K562 (cell line): ENCODE results near the gene MPDU1. TPM values are rescaled to one million over a fixed set of nuclear protein-coding genes. Genes with fewer than 3 reads are reported as not detected.

Experiments used
- ATAC-seq: fragments of 200-7000 bp; cut with Tn5 transposase; 3 replicates; pipeline ENCODE4 v1.9.1; 2020; ENCODE audit warnings: moderate library complexity
- BruUV-seq: library from RNA; stranded (reverse); fragments of 400-500 nt; replicated peaks from 2 replicates; lab custom pipeline; 2021; lab: Mats Ljungman, UMichigan
- CTCF ChIA-PET: fragments of 300-600 bp; formaldehyde crosslinking; extraction: SDS; loops from one replicate; lab custom pipeline; 2021; ENCODE audit warnings: low intra/inter-chr PET ratio; lab: Yijun Ruan, JAX
- POLR2A ChIA-PET: fragments of 300-600, 350-650 bp; sonication (Branson Sonifier 250); formaldehyde crosslinking; extraction: SDS; loops from one replicate; lab custom pipeline; 2021; ENCODE audit warnings: antibody characterized with exemption, inconsistent platforms; lab: Yijun Ruan, JAX
- DNase-seq, 4 experiments: peaks; one replicate each; pipeline versions ENCODE4 v3.0.0 to v3.0.0-alpha.2; 2011 to 2018; ENCODE audit warnings: low spot score in 3 of 4, mixed read lengths in 3 of 4; ENCODE audit errors: extremely low read depth in 1 of 4
- FAIRE-seq: peaks from 2 replicates; lab custom pipeline; 2011; peaks lifted over from hg19 to GRCh38; lab: Jason Lieb, UNC
- H2AFZ ChIP-seq: 2 replicates; pipeline ENCODE4 v1.6.0; 2011; ENCODE audit warnings: low read depth, low read length, control low read depth, inconsistent platforms
- H3K27ac ChIP-seq: fragments of 200-600 bp; 3 replicates; pipeline ENCODE4 v1.8.0; 2011; ENCODE audit warnings: low read depth, mild to moderate bottlenecking, control low read depth, inconsistent platforms, low read length, moderate library complexity, mixed read lengths; ENCODE audit errors: extremely low read depth
- H3K27me3 ChIP-seq, 2 experiments: fragments of 300-600 bp in 1 of 2; 2 replicates in 1 of 2; 3 replicates in 1 of 2; pipeline versions ENCODE4 v1.6.0 to v1.8.0; 2011; ENCODE audit warnings: inconsistent platforms in 2 of 2, low read length in 2 of 2, mild to moderate bottlenecking in 1 of 2, mixed read lengths in 1 of 2, moderate library complexity in 1 of 2; ENCODE audit not compliant: control insufficient read depth in 2 of 2, insufficient read depth in 2 of 2
- H3K36me3 ChIP-seq: fragments of 300-600 bp; 3 replicates; pipeline ENCODE4 v1.8.0; 2011; ENCODE audit warnings: mild to moderate bottlenecking, low read length, inconsistent platforms; ENCODE audit not compliant: control insufficient read depth, insufficient read depth
- H3K4me1 ChIP-seq, 2 experiments: fragments of 200-600 bp in 1 of 2; replicated peaks in 1 of 2; 2 replicates in 1 of 2; 3 replicates in 1 of 2; pipeline versions ENCODE4 v1.5.1 to v1.8.0; 2011; ENCODE audit warnings: inconsistent platforms in 2 of 2, low read length in 2 of 2, mild to moderate bottlenecking in 1 of 2, mixed read lengths in 1 of 2, moderate library complexity in 1 of 2; ENCODE audit not compliant: control insufficient read depth in 2 of 2, insufficient read depth in 2 of 2
- H3K4me2 ChIP-seq: 2 replicates; pipeline ENCODE4 v1.6.1; 2011; ENCODE audit warnings: low read length, control low read depth, inconsistent platforms, mixed read lengths; ENCODE audit not compliant: insufficient read depth
- H3K4me3 ChIP-seq: fragments of 200-600 bp; sonication (generic), shearing (Covaris generic); 2 replicates; pipeline ENCODE4 v1.5.1; 2016; ENCODE audit warnings: control low read depth, inconsistent platforms
- H3K79me2 ChIP-seq: fragments of 200-600 bp; 3 replicates; pipeline ENCODE4 v1.8.0; 2011; ENCODE audit warnings: low read length, inconsistent platforms; ENCODE audit not compliant: control insufficient read depth, insufficient read depth
- H3K9ac ChIP-seq, 2 experiments: 2 replicates each; pipeline versions ENCODE4 v1.6.0 to v1.6.1; 2011; ENCODE audit warnings: low read depth in 2 of 2, low read length in 2 of 2, control low read depth in 1 of 2, inconsistent platforms in 1 of 2, mild to moderate bottlenecking in 1 of 2, mixed read lengths in 1 of 2; ENCODE audit not compliant: insufficient read depth in 1 of 2
- H3K9me1 ChIP-seq: one replicate; pipeline ENCODE4 v1.6.0; 2011; ENCODE audit warnings: inconsistent platforms, mild to moderate bottlenecking, low read length, moderate library complexity; ENCODE audit not compliant: control insufficient read depth, insufficient read depth
- H3K9me3 ChIP-seq: replicated peaks from 2 replicates; pipeline ENCODE4 v1.5.1; 2011; ENCODE audit warnings: low read depth, low read length, inconsistent platforms; ENCODE audit not compliant: control insufficient read depth, insufficient read depth
- H4K20me1 ChIP-seq: replicated peaks from 2 replicates; pipeline ENCODE4 v1.6.1; 2011; ENCODE audit warnings: low read length, inconsistent platforms, mixed read lengths; ENCODE audit not compliant: control insufficient read depth, insufficient read depth
- CAMTA2 ChIP-seq: fragments of 250-450 bp; sonication (Bioruptor Pico); conservative IDR thresholded peaks from 2 replicates; pipeline ENCODE4 v1.5.1; 2022
- DPF2 ChIP-seq: fragments of 450-650 bp; IDR thresholded peaks from 2 replicates; pipeline ENCODE4 v1.6.1; 2016
- HOMEZ ChIP-seq: fragments of 250-450 bp; sonication (Bioruptor Pico); IDR thresholded peaks from 2 replicates; pipeline ENCODE4 v1.4.0; 2020; ENCODE audit warnings: mild to moderate bottlenecking, moderate library complexity
- JUNB ChIP-seq: fragments of 450-650 bp; formaldehyde crosslinking; conservative IDR thresholded peaks from 2 replicates; pipeline ENCODE4 v1.4.0; 2020; ENCODE audit warnings: mild to moderate bottlenecking
- KDM2B ChIP-seq: fragments of 250-450 bp; sonication (Bioruptor Pico); IDR thresholded peaks from 2 replicates; pipeline ENCODE4 v1.8.0; 2021; ENCODE audit warnings: mild to moderate bottlenecking, moderate library complexity
- KLF16 ChIP-seq: IDR thresholded peaks from 2 replicates; pipeline ENCODE4 v1.6.1; 2016; ENCODE audit warnings: antibody characterized with exemption
- NFXL1 ChIP-seq: fragments of 450-650 bp; formaldehyde crosslinking; IDR thresholded peaks from 2 replicates; pipeline ENCODE4 v1.4.0; 2021; ENCODE audit warnings: mild to moderate bottlenecking
- POLR2A ChIP-seq: fragments of 450-650 bp; conservative IDR thresholded peaks from 2 replicates; pipeline ENCODE4 v1.6.1; 2016
- RNF2 ChIP-seq: sonication (generic); IDR thresholded peaks from 2 replicates; pipeline ENCODE4 v1.6.1; 2016
- SPI1 ChIP-seq: IDR thresholded peaks from 2 replicates; pipeline ENCODE4 v1.6.1; 2011; ENCODE audit warnings: low read depth, low read length, control low read depth, borderline replicate concordance
- THRAP3 ChIP-seq: fragments of 450-650 bp; IDR thresholded peaks from 2 replicates; pipeline ENCODE4 v1.6.1; 2016; ENCODE audit warnings: mild to moderate bottlenecking, inconsistent platforms, borderline replicate concordance
- ZBED1 ChIP-seq: IDR thresholded peaks from 2 replicates; pipeline ENCODE4 v1.6.1; 2014
- ZNF395 ChIP-seq: fragments of 200-800 bp; sonication (Bioruptor generic); IDR thresholded peaks from 2 replicates; pipeline ENCODE4 v1.6.1; 2017; ENCODE audit warnings: missing genetic modification characterization, missing compliant biosample characterization
- ZNF707 ChIP-seq: fragments of 250-450 bp; sonication (Bioruptor Pico); conservative IDR thresholded peaks from 2 replicates; pipeline ENCODE4 v1.8.0; 2022; ENCODE audit warnings: inconsistent platforms, mild to moderate bottlenecking, moderate library complexity
- ZNF764 ChIP-seq: fragments of 250-450 bp; sonication (Bioruptor Pico); IDR thresholded peaks from 2 replicates; pipeline ENCODE4 v1.4.0; 2020; ENCODE audit warnings: low read depth, mild to moderate bottlenecking, moderate library complexity
- ZNF77 ChIP-seq: fragments of 250-450 bp; sonication (Bioruptor Pico); IDR thresholded peaks from 2 replicates; pipeline ENCODE4 v1.5.0; 2020
- WGBS: fragments of 100-300 bp; shearing (Covaris generic); methylation state at CpG from one replicate; pipeline ENCODE4 v1.1.6; 2016; ENCODE audit warnings: low coverage, mixed read lengths; ENCODE audit not compliant: insufficient coverage; ENCODE audit errors: missing lambda C conversion rate; 5-methylcytosine and 5-hydroxymethylcytosine counted together
- in situ Hi-C: fragments of 300-500 bp; cut with MboI; formaldehyde crosslinking; loops from 4 replicates; pipeline ENCODE4 v1.15.0; 2018; ENCODE audit warnings: inconsistent platforms, mixed read lengths
- intact Hi-C: fragments of 100-400 bp; cut with micrococcal nuclease; formaldehyde crosslinking; loops from 2 replicates; pipeline ENCODE4 v1.14.2; 2022
- polyA plus RNA-seq, 8 experiments: library from polyadenylated mRNA; depleted of rRNA in 4 of 8; stranded (reverse) in 5 of 8; unstranded in 3 of 8; fragments of >200 nt; fragmentation: Nextera tagmentation in 2 of 8; fragmentation: Illumina TruSeq in 1 of 8; extraction: Ambion mirVana in 2 of 8; extraction: Trizol in 1 of 8; gene quantifications; 2 replicates each; pipeline versions ENCODE4 v1.2.1 to v1.2.3, GENCODE V29; 2011 to 2014; ENCODE audit warnings: inconsistent platforms in 1 of 8, missing spikeins in 1 of 8
- total RNA-seq, 7 experiments: library from RNA; depleted of rRNA in 6 of 7; stranded (reverse); fragments of >200 nt in 6 of 7; fragmentation: Illumina TruSeq in 2 of 7; extraction: Trizol in 2 of 7; gene quantifications; 2 replicates each; pipeline versions ENCODE4 v1.2.1 to v1.2.3, GENCODE V29; 2011 to 2021; ENCODE audit warnings: low replicate concordance in 1 of 7

Gene MPDU1
- total and polyA plus RNA-seq, 9 of the 15 experiments (the other 6 are each of a cell fraction or from before 2014, with no cell fraction given): 4.9 to 179 (median 77.1) TPM

- no peak for TF ChIP-seq SPI1
- TF ChIP-seq DPF2: no peak
- TF ChIP-seq RNF2: peak; percentile 59; the same call in 1 of the 2 replicates
Measured at GRCh38 chr17:7573324-7574080, 10.2 kb upstream of the MPDU1 start (continued).

- peaks cover 61% of the 10 kb centered on the region for H3K79me2 ChIP-seq
- peaks cover 9% of the 10 kb centered on the region for H3K9me1 ChIP-seq
- peak overlapping the region; percentile 83 for H3K4me2 ChIP-seq
- 10% methylated on average over 8 of the region's 15 CpGs for WGBS
- CTCF ChIA-PET: no interaction called here
- intact Hi-C loops: no loop called here
- peaks cover 84% of the 10 kb centered on the region for H3K36me3 ChIP-seq
- POLR2A ChIA-PET: interaction anchor here (0.6 to 6.7 kb wide), 18 partner anchors 9 to 714 kb away, joined by 3 to 46 read pairs (median 4); partner anchors contain the start of genes ACAP1, ATP1B2, MPDU1 and RANGRF
- in situ Hi-C loops: loop anchor here (25.0 kb wide), 1 partner anchor 537 kb away; the partner anchor contains the start of genes SLC16A11 and SLC16A13
- H3K27ac ChIP-seq: peak overlapping the region; percentile 98
- peak overlapping the region; percentile 99 for H3K4me3 ChIP-seq
- no peak overlapping the region for H2AFZ ChIP-seq
- BruUV-seq: no TSS peak
- H3K4me1 ChIP-seq: peaks cover 12 to 28% of the 10 kb centered on the region in 2 experiments; a peak in 4 of 5 replicates
- H4K20me1 ChIP-seq: peaks cover 43% of the 10 kb centered on the region
- no peaks in the 10 kb centered on the region for H3K9me3 ChIP-seq
- no peak for DNase-seq
- H3K9ac ChIP-seq: peak overlapping the region; percentile 97 to 100
- ATAC-seq: no peak
- H3K27me3 ChIP-seq: no peaks in the 10 kb centered on the region
- FAIRE-seq: no peak
- TF ChIP-seq ZNF764 (no peak), HOMEZ (CRISPR knock-in tag) (no peak), KDM2B (CRISPR knock-in tag) (no peak), KLF16 (no peak), THRAP3 (no peak), JUNB (CRISPR knock-in tag) (no peak), CAMTA2 (CRISPR knock-in tag) (no peak), ZNF395 (CRISPR knock-in tag) (0 out of 2 replicates have a peak, but pooled peaks have one; percentile 42), ZNF77 (no peak), NFXL1 (CRISPR knock-in tag) (0 out of 2 replicates have a peak, but pooled peaks have one; percentile 7), ZNF707 (CRISPR knock-in tag) (no peak), POLR2A (peak; percentile 15; the same call in 1 of the 2 replicates), ZBED1 (no peak)
Measured at GRCh38 chr17:7574176-7574953, 9.3 kb upstream of the MPDU1 start.
